ENCODE data around the gene SLC5A5.
"Not testable (repeated sequence)": the region's sequence is repeated elsewhere in the genome, so short reads cannot be mapped to it uniquely, and the experiment has no call there.

The SLC5A5 gene

DNA sequence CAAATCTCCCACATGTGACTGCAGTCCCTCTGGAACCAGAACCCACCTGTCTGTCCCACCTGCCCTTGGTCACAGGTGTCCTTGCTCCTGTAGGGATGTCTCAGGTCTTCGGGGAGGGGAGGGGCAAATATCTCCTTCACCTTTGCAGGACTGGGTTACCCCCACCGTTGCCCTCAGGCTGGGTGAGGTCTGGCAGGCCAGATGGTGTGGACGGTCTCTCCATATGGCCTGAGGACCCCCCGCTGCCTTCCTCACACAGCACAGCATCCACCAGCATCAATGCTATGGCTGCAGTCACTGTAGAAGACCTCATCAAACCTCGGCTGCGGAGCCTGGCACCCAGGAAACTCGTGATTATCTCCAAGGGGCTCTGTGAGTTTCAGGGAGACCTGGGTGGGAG lies 10.0 kb downstream of the SLC5A5 start:
- Histone ChIP-seq H3K4me3 (ENCODE audit: low read depth in 1 of 2, low read length in 1 of 2) (no peak overlapping the region), H3K9me3 (no peaks in the 10 kb centered on the region)
- TF ChIP-seq, protein P1, sequence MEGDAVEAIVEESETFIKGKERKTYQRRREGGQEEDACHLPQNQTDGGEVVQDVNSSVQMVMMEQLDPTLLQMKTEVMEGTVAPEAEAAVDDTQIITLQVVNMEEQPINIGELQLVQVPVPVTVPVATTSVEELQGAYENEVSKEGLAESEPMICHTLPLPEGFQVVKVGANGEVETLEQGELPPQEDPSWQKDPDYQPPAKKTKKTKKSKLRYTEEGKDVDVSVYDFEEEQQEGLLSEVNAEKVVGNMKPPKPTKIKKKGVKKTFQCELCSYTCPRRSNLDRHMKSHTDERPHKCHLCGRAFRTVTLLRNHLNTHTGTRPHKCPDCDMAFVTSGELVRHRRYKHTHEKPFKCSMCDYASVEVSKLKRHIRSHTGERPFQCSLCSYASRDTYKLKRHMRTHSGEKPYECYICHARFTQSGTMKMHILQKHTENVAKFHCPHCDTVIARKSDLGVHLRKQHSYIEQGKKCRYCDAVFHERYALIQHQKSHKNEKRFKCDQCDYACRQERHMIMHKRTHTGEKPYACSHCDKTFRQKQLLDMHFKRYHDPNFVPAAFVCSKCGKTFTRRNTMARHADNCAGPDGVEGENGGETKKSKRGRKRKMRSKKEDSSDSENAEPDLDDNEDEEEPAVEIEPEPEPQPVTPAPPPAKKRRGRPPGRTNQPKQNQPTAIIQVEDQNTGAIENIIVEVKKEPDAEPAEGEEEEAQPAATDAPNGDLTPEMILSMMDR (IDR thresholded peaks at IDR 0.05): no peak

DNA sequence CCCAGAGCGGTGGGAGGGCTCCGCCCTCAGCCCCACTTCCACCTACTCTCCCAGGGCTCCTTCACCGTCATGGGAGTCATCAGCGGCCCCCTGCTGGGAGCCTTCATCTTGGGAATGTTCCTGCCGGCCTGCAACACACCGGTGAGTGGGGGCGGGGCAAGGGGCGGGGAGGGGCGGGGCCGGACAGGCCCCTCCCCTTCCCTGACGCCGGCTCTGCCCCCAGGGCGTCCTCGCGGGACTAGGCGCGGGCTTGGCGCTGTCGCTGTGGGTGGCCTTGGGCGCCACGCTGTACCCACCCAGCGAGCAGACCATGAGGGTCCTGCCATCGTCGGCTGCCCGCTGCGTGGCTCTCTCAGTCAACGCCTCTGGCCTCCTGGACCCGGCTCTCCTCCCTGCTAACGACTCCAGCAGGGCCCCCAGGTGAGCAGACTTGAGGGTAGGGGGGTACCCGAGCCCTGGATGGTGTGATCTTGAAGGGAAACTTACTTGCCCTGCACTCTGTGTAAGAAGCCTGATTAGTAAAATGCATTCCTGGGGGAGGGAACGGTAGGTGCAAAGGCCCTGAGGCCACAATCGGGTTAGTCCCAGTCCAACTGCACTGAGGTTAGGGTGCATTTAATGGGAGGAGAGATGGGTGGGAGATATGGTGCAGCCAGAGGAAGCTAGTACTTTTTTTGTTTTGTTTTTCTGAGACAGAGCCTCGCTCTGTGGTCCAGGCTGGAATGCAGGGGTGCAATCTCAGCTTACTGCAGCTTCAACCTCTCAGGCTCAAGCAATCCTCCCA lies 12.1 kb downstream of the SLC5A5 start:
- H3K27ac ChIP-seq: no peak overlapping the region
- no peaks in the 10 kb centered on the region for H3K27me3 ChIP-seq
- TF ChIP-seq, protein P1 (IDR thresholded peaks at IDR 0.05): no peak
- H3K36me3 ChIP-seq: no peaks in the 10 kb centered on the region
- no peaks in the 10 kb centered on the region for H3K4me1 ChIP-seq (ENCODE audit: control insufficient read depth in 1 of 2, insufficient read depth in 1 of 2, low read depth in 1 of 2, low read length in 1 of 2)
- no peak overlapping the region for H3K4me3 ChIP-seq (ENCODE audit: low read depth in 1 of 2, low read length in 1 of 2)
- no peaks in the 10 kb centered on the region for H3K9me3 ChIP-seq

More for the DNA sequence above, 10.0 kb downstream of the SLC5A5 start:
- Histone ChIP-seq H3K4me1 (ENCODE audit: control insufficient read depth in 1 of 2, insufficient read depth in 1 of 2, low read depth in 1 of 2, low read length in 1 of 2) (no peaks in the 10 kb centered on the region), H3K27ac (no peak overlapping the region), H3K27me3 (peaks cover 5% of the 10 kb centered on the region), H3K36me3 (no peaks in the 10 kb centered on the region)

DNA sequence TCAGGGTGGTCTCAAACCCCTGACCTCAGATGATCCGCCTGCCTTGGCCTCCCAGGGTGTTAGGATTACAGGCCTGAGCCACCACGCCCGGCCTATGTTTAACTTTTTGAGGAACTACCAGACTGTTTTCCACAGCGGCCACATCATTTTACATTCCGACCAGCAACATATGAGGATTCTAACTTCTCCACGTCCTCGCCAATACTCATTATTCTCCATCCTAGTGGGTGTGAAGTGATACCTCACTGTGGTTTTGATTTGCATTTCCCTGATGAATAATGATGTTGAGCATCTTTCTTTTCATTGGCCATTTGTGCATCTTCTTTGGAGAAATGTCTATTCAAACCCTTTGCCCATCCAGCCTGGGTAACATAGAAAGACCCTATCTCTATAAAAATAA lies 14.8 kb downstream of the SLC5A5 start:
- H3K9me3 ChIP-seq: no peaks in the 10 kb centered on the region
- no peak overlapping the region for H3K27ac ChIP-seq
- no peak overlapping the region for H3K4me3 ChIP-seq (ENCODE audit: low read depth in 1 of 2, low read length in 1 of 2)
- H3K4me1 ChIP-seq (ENCODE audit: control insufficient read depth in 1 of 2, insufficient read depth in 1 of 2, low read depth in 1 of 2, low read length in 1 of 2): no peaks in the 10 kb centered on the region
- no peaks in the 10 kb centered on the region for H3K36me3 ChIP-seq
- no peaks in the 10 kb centered on the region for H3K27me3 ChIP-seq
- TF ChIP-seq, protein P1 (IDR thresholded peaks at IDR 0.05): no peak

DNA sequence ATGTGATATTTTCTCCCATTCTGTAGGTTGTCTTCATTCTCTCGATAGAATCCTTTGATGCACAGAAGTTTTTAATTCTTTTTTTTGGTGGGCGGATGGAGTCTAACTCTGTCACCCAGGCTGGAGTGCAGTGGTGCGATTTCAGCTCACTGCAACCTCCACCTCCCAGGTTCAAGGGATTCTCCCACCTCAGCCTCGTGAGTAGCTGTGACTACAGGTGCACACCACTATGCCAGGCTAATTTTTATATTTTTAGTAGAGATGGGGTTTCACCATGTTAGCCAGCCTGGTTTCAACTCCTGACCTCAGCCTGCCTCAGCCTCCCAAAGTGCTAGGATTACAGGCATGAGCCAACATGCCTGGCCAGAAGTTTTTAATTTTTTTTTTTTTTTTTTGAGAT lies 15.5 kb downstream of the SLC5A5 start:
- not testable (repeated sequence) for H3K27ac ChIP-seq; H3K36me3 ChIP-seq; H3K9me3 ChIP-seq; H3K27me3 ChIP-seq; H3K4me1 ChIP-seq (ENCODE audit: control insufficient read depth in 1 of 2, insufficient read depth in 1 of 2, low read depth in 1 of 2, low read length in 1 of 2); H3K4me3 ChIP-seq (ENCODE audit: low read depth in 1 of 2, low read length in 1 of 2)

DNA sequence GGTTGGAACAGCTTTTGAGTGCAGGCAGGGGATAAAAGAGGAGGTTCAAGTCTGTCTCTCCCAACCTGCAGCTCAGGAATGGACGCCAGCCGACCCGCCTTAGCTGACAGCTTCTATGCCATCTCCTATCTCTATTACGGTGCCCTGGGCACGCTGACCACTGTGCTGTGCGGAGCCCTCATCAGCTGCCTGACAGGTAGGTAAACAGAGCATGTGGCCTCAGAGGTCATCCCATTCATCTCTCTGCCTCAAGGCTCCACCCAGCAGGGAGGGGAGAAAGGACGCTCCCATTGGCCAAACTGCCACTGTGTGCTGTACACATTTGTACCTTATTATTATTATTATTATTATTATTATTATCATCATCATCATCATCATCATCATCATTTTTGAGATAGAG lies 16.5 kb downstream of the SLC5A5 start:
- no peak overlapping the region for H3K4me3 ChIP-seq (ENCODE audit: low read depth in 1 of 2, low read length in 1 of 2)
- TF ChIP-seq, protein P1 (IDR thresholded peaks at IDR 0.05): no peak
- no peaks in the 10 kb centered on the region for H3K36me3 ChIP-seq
- H3K9me3 ChIP-seq: no peaks in the 10 kb centered on the region
- no peaks in the 10 kb centered on the region for H3K27me3 ChIP-seq
- H3K27ac ChIP-seq: no peak overlapping the region
- no peaks in the 10 kb centered on the region for H3K4me1 ChIP-seq (ENCODE audit: control insufficient read depth in 1 of 2, insufficient read depth in 1 of 2, low read depth in 1 of 2, low read length in 1 of 2)

DNA sequence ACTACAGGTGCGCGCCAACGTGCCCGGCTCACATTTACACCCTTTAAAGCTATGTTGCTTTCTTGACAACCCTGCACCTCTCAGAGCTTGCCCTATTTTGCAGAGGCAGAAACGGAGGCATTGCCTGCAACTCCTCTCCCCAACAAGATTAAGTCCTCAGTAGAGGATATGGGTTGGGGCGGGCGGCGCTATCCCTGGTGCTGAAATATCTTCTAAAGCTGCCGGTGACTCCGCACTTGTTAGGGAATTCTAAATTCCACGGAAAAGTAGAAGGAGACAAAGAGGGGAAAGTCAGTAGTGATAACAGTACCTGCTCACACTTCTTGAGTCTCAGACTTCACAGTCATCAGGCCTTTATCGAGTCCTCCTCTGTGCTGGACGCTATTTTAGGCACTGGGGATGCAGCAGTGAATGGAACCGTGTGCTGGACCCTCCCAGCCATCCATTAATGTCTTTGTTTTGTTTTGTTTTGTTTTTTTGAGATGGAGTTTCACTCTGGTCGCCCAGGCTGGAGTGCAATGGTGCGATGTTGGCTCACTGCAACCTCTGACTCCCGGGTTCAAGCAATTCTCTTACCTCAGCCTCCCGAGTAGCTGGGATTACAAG lies 18.0 kb downstream of the SLC5A5 start:
- TF ChIP-seq, protein P1 (IDR thresholded peaks at IDR 0.05): no peak

More for the DNA sequence above, 18.0 kb downstream of the SLC5A5 start:
- no peak overlapping the region for H3K4me3 ChIP-seq (ENCODE audit: low read depth in 1 of 2, low read length in 1 of 2)
- no peak overlapping the region for H3K27ac ChIP-seq
- H3K36me3 ChIP-seq: no peaks in the 10 kb centered on the region
- no peaks in the 10 kb centered on the region for H3K9me3 ChIP-seq
- no peaks in the 10 kb centered on the region for H3K27me3 ChIP-seq
- no peaks in the 10 kb centered on the region for H3K4me1 ChIP-seq (ENCODE audit: control insufficient read depth in 1 of 2, insufficient read depth in 1 of 2, low read depth in 1 of 2, low read length in 1 of 2)

All from neutrophil (primary cell).